ENCODE data around the gene EPHB1.

Gene EPHB1

GRCh38 chr3:134794950-134795745, at the start of gene EPHB1:
EPHB1 (plus strand) TSS chr3:134795260.
- DNase-seq, result peak; percentile 29 to 94 (median 78)

GRCh38 chr3:134748698-134749097, 46.4 kb upstream of the EPHB1 start:
- no peak for DNase-seq

GRCh38 chr3:134749174-134749573, 45.9 kb upstream of the EPHB1 start:
- no peak for DNase-seq

- no peak for DNase-seq
These were observed 45.1 kb upstream of the EPHB1 start for GRCh38 chr3:134749802-134750553.

- DNase-seq, result no peak
These were observed 43.2 kb upstream of the EPHB1 start for GRCh38 chr3:134751831-134752230.

GRCh38 chr3:134752761-134753461, 42.1 kb upstream of the EPHB1 start:
- no peak for DNase-seq

GRCh38 chr3:134753999-134754742, 40.9 kb upstream of the EPHB1 start:
- DNase-seq, result no peak

- DNase-seq, result peak in 5 of 56 donors; percentile 1 to 20 (median 2)
These were observed 40.1 kb upstream of the EPHB1 start for GRCh38 chr3:134754768-134755559.

GRCh38 chr3:134755821-134756220, 39.2 kb upstream of the EPHB1 start:
- DNase-seq, result no peak

GRCh38 chr3:134757549-134758069, 37.5 kb upstream of the EPHB1 start:
- DNase-seq, result no peak

- no peak for DNase-seq
These were observed 33.8 kb upstream of the EPHB1 start for GRCh38 chr3:134761213-134761612.

- no peak for DNase-seq
These were observed 33.0 kb upstream of the EPHB1 start for GRCh38 chr3:134762016-134762415.

GRCh38 chr3:134765468-134765867, 29.6 kb upstream of the EPHB1 start:
- no peak for DNase-seq

GRCh38 chr3:134766290-134766689, 28.8 kb upstream of the EPHB1 start:
- DNase-seq, result no peak

- DNase-seq, result no peak
These were observed 26.9 kb upstream of the EPHB1 start for GRCh38 chr3:134768116-134768515.

- no peak for DNase-seq
These were observed 26.2 kb upstream of the EPHB1 start for GRCh38 chr3:134768837-134769236.

GRCh38 chr3:134769287-134769868, 25.7 kb upstream of the EPHB1 start:
- DNase-seq, result no peak

GRCh38 chr3:134772011-134772410, 23.0 kb upstream of the EPHB1 start:
- no peak for DNase-seq

- no peak for DNase-seq
These were observed 22.5 kb upstream of the EPHB1 start for GRCh38 chr3:134772591-134772990.

GRCh38 chr3:134775831-134776230, 19.2 kb upstream of the EPHB1 start:
- DNase-seq, result no peak
